MM.1S (cell line): Measurements from ENCODE around the gene RYR2.

ENCODE experiments used
- DNase-seq: peaks from one replicate; pipeline ENCODE4 v3.0.0-alpha.2; 2015
- H2AFZ ChIP-seq: fragments of 300-600 bp; sonication (generic); 2 replicates; pipeline ENCODE4 v1.6.0; 2016; ENCODE audit warnings: antibody characterized with exemption, low read length
- H3F3A ChIP-seq: fragments of 300-600 bp; sonication (generic); 2 replicates; pipeline ENCODE4 v1.6.1; 2016; ENCODE audit warnings: mild to moderate bottlenecking, antibody characterized with exemption, low read length, moderate library complexity, mixed read lengths; ENCODE audit not compliant: insufficient read depth
- H3K27ac ChIP-seq: fragments of 300-600 bp; sonication (generic); 2 replicates; pipeline ENCODE4 v1.5.1; 2016; ENCODE audit warnings: mild to moderate bottlenecking, low read length
- H3K27me3 ChIP-seq: fragments of 300-600 bp; sonication (generic); replicated peaks from 2 replicates; pipeline ENCODE4 v1.6.0; 2016; ENCODE audit warnings: low read length; ENCODE audit not compliant: insufficient read depth
- H3K36me3 ChIP-seq: fragments of 300-600 bp; sonication (generic); replicated peaks from 2 replicates; pipeline ENCODE4 v1.6.1; 2016; ENCODE audit warnings: mild to moderate bottlenecking, low read length, mixed read lengths; ENCODE audit not compliant: insufficient read depth
- H3K4me1 ChIP-seq: fragments of 300-600 bp; sonication (generic); 2 replicates; pipeline ENCODE4 v1.6.1; 2016; ENCODE audit warnings: low read length, mixed read lengths
- H3K4me2 ChIP-seq: fragments of 300-600 bp; sonication (generic); 2 replicates; pipeline ENCODE4 v1.6.0; 2016; ENCODE audit warnings: low read depth, low read length
- H3K4me3 ChIP-seq: fragments of 300-600 bp; sonication (generic); 2 replicates; pipeline ENCODE4 v1.5.1; 2016; ENCODE audit warnings: low read length, mixed read lengths
- H3K79me2 ChIP-seq: fragments of 300-600 bp; sonication (generic); 2 replicates; pipeline ENCODE4 v1.6.1; 2016; ENCODE audit warnings: mixed run types, low read length, mixed read lengths
- H3K9ac ChIP-seq: fragments of 300-600 bp; sonication (generic); 2 replicates; pipeline ENCODE4 v1.6.1; 2016; ENCODE audit warnings: low read length, mixed read lengths
- H3K9me2 ChIP-seq: fragments of 300-600 bp; sonication (generic); replicated peaks from 2 replicates; pipeline ENCODE4 v1.6.1; 2016; ENCODE audit warnings: mild to moderate bottlenecking, low read length, mixed read lengths; ENCODE audit not compliant: insufficient read depth
- H3K9me3 ChIP-seq: fragments of 300-600 bp; sonication (generic); replicated peaks from 2 replicates; pipeline ENCODE4 v1.6.1; 2016; ENCODE audit warnings: mild to moderate bottlenecking, low read length, mixed read lengths; ENCODE audit not compliant: insufficient read depth
- H4K20me1 ChIP-seq: fragments of 300-600 bp; sonication (generic); 2 replicates; pipeline ENCODE4 v1.6.1; 2016; ENCODE audit warnings: mild to moderate bottlenecking, low read length, moderate library complexity, mixed read lengths; ENCODE audit not compliant: insufficient read depth
- CTCF ChIP-seq: fragments of 300-600 bp; sonication (generic); IDR thresholded peaks from 2 replicates; pipeline ENCODE4 v1.5.1; 2016; ENCODE audit warnings: antibody characterized with exemption, low read length, mixed read lengths
- EZH2 ChIP-seq: fragments of 300-600 bp; sonication (generic); optimal IDR thresholded peaks from 2 replicates; pipeline ENCODE3; 2017; ENCODE audit warnings: low read depth, mild to moderate bottlenecking, antibody characterized with exemption, low read length, mixed read lengths
- EZH2phosphoT487 ChIP-seq: fragments of 300-600 bp; sonication (generic); IDR thresholded peaks from 2 replicates; pipeline ENCODE4 v1.6.1; 2018; ENCODE audit warnings: antibody characterized with exemption, low read length

RYR2 gene

DNA sequence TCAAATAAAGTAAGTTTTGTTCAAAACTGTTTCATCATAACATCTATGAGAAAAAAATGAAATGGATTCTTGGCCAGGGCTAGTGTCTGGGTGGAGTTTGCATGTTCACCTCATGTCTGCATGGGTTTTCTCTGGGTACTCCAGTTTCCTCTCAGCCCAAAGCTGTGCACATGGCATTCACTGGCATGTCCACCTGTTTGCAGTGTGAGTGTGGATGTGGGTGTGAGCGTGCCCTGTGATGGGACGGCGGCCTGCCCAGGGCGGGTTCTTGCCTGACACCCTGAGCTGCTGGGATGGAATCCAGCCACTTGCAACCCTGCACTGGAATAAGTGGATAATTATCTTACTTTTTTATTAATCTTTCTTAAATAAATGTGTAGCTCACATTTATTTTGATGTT is 185.5 kb downstream of the RYR2 start:
- no peak overlapping the region for H2AFZ ChIP-seq
- H3F3A ChIP-seq: no peaks in the 10 kb centered on the region
- H3K79me2 ChIP-seq: no peaks in the 10 kb centered on the region
- H3K9ac ChIP-seq: no peak overlapping the region
- H3K4me2 ChIP-seq: no peak overlapping the region
- H3K9me3 ChIP-seq: no peaks in the 10 kb centered on the region
- H3K27ac ChIP-seq: no peak overlapping the region
- DNase-seq: no peak
- no peaks in the 10 kb centered on the region for H3K36me3 ChIP-seq
- H3K4me3 ChIP-seq: no peak overlapping the region
- no peaks in the 10 kb centered on the region for H4K20me1 ChIP-seq
- no peaks in the 10 kb centered on the region for H3K27me3 ChIP-seq
- no peak for TF ChIP-seq EZH2
- no peak for TF ChIP-seq CTCF
- no peak for TF ChIP-seq EZH2phosphoT487
- no peaks in the 10 kb centered on the region for H3K4me1 ChIP-seq
- H3K9me2 ChIP-seq: no peaks in the 10 kb centered on the region

DNA sequence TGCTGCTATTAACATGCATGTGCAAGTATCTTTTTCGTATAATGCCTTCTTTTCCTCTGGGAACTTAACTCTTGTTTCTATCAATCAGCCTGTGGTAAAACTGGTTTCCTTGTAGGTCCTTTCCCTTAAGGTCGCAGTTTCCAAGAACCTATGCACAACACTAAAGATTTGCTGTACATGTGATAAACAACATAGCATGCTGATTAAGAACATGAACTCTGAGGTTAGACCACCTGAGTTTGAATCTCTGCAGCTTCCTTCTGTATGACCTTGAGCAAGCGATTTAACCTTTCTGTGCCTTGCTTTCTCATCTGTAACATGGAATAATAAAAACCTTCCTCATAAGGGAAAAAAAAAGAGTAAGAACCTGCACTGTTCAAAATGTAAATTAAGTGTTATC is 186.4 kb downstream of the RYR2 start:
- Histone ChIP-seq H2AFZ (no peak overlapping the region), H3K9me2 (no peaks in the 10 kb centered on the region), H3K4me2 (no peak overlapping the region), H3K4me3 (no peak overlapping the region), H3K79me2 (no peaks in the 10 kb centered on the region), H3K27ac (no peak overlapping the region), H3K9me3 (no peaks in the 10 kb centered on the region), H3K36me3 (no peaks in the 10 kb centered on the region), H3F3A (no peaks in the 10 kb centered on the region), H3K9ac (no peak overlapping the region), H4K20me1 (no peaks in the 10 kb centered on the region), H3K27me3 (no peaks in the 10 kb centered on the region), H3K4me1 (no peaks in the 10 kb centered on the region)
- TF ChIP-seq EZH2phosphoT487: no peak
- TF ChIP-seq EZH2: no peak
- TF ChIP-seq CTCF: no peak
- DNase-seq: no peak

DNA sequence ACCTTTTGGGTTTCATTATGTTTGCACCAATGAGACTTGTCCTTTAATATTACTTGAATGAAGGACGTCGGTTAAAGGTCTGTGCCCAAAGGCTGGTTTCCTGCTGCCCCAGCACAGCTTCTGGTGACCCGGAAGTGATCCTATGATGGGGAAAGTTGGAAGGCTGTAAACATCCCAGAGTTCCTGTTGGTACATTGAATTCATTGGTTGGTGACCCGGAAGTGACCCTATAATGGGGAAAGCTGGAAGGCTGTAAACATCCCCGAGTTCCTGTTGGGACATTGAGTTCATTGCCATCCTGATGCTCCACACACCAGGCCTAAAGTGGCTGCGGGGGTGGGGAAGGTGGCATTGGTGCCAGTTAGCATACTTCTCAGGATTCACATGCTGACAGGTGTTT is 187.3 kb downstream of the RYR2 start:
- H3K79me2 ChIP-seq: no peaks in the 10 kb centered on the region
- no peak overlapping the region for H3K9ac ChIP-seq
- no peak overlapping the region for H2AFZ ChIP-seq
- H3K4me1 ChIP-seq: no peaks in the 10 kb centered on the region
- TF ChIP-seq EZH2 (no peak), CTCF (no peak), EZH2phosphoT487 (no peak)
- no peaks in the 10 kb centered on the region for H3K27me3 ChIP-seq
- H3K4me3 ChIP-seq: no peak overlapping the region
- no peaks in the 10 kb centered on the region for H4K20me1 ChIP-seq
- H3K36me3 ChIP-seq: no peaks in the 10 kb centered on the region
- no peaks in the 10 kb centered on the region for H3K9me3 ChIP-seq
- no peaks in the 10 kb centered on the region for H3F3A ChIP-seq
- DNase-seq: no peak
- no peak overlapping the region for H3K4me2 ChIP-seq
- no peaks in the 10 kb centered on the region for H3K9me2 ChIP-seq
- H3K27ac ChIP-seq: no peak overlapping the region
